ENCODE data around the gene PAPPA2.
"Not testable (repeated sequence)": the region's sequence is repeated elsewhere in the genome, so short reads cannot be mapped to it uniquely, and the experiment has no call there.

Gene PAPPA2

DNA sequence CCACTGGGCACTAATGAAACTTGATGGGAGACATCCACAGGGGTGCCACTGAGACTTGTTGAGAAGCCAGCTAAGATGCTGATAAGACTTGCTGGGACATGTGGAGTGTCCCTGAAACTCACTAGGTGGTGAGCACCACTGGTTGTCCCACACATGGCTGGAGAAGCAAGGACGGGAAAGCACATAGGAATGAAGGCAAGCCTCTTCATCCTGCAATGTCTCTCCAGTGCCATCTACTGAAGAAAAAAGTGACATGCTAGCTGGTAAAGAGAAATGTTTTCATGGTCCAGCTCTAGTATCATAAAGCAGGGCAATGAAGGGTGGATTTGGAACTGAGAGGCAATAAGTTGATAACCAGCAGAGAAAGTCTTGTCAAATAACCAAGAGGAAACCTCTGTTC is 283.0 kb downstream of the PAPPA2 start:
- in situ Hi-C loops (cut with HindIII; ENCODE audit: low sequenced_read_pairs) = no loop called here

- in situ Hi-C loops (cut with HindIII; ENCODE audit: low sequenced_read_pairs) = no loop called here
These were observed 289.5 kb downstream of the PAPPA2 start for GRCh38 chr1:176752505-176752904.

DNA sequence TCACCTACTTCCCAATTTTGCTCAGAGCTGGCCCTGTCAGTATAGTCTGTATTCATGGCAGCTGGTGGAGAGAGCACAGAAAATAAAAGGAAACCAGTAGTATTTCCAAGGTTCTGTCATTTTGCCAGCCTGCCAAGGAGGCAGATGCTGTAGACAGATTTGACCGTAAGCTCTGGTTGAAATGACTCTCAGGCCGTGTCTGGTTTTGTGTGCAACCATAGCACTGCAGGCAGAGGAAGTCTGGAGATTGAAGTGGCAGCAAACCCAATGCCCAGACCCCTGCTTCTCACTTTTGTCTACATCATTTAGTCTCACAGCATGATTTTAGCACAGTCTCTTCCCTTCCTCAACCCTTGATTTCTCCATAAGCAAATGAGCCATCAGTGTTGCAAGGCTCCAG is 291.7 kb downstream of the PAPPA2 start:
- in situ Hi-C loops (cut with HindIII; ENCODE audit: low sequenced_read_pairs) = no loop called here

DNA sequence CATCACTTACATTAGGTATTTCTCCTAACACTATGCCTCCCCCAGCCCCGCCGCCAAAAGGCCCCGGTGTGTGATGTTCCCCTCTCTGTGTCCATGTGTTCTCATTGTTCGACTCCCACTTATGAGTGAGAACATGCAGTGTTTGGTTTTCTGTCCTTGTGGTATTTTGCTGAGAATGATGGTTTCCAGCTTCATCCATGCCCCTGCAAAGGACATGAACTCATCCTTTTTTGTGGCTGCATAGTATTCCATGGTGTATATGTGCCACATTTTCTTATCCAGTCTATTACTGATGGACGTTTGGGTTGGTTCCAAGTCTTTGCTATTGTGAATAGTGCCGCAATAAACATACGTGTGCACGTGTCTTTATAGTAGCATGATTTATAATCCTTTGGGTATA is 293.8 kb downstream of the PAPPA2 start:
- in situ Hi-C loops (cut with HindIII; ENCODE audit: low sequenced_read_pairs) = not testable (repeated sequence)

GRCh38 chr1:176765608-176766007 is 302.6 kb downstream of the PAPPA2 start:
- in situ Hi-C loops (cut with HindIII; ENCODE audit: low sequenced_read_pairs) = no loop called here

- in situ Hi-C loops (cut with HindIII; ENCODE audit: low sequenced_read_pairs) = no loop called here
These were observed 303.8 kb downstream of the PAPPA2 start for GRCh38 chr1:176766779-176767178.

- in situ Hi-C loops (cut with HindIII; ENCODE audit: low sequenced_read_pairs) = no loop called here
These were observed 304.8 kb downstream of the PAPPA2 start for GRCh38 chr1:176767714-176768136.

DNA sequence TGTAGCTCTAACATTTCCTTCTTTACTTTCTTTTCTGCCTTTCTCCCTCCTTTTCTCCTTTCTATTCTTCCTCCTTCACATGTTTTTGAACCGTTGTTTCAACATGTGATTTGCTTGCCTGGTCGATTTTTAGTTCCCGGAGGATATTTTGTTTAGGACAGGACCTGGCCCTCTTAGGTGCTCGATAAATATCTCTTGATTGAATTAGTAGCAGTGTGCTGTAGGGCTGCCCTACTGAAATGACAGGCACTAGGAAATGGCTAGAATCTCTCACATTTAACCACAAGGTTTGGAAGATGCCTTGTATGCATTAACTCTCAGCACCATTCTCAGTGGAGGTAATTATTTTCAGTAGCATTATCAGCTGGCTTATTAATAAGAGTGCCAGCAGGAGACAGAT is 305.6 kb downstream of the PAPPA2 start:
- in situ Hi-C loops (cut with HindIII; ENCODE audit: low sequenced_read_pairs) = no loop called here

GRCh38 chr1:176770066-176770465 is 307.1 kb downstream of the PAPPA2 start:
- in situ Hi-C loops (cut with HindIII; ENCODE audit: low sequenced_read_pairs) = no loop called here

DNA sequence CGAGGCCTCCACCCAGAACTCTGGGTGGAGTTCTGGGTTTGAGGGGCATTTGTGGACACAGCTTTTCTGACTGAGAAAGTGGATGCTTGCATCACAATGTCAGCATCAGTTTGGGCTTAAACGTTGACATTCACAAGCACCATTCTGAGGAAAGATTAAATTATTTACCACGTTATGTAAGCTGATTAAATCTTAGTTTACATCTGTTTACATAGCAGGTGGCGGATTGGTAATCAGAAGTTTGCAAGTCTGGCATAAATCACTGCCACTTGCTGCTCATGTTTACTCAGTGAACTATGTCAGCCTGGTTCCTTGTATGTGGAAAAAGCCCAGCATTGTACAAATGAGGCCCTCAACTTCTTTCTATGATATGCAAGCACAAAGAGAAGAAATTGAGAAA is 310.1 kb downstream of the PAPPA2 start:
- in situ Hi-C loops (cut with HindIII; ENCODE audit: low sequenced_read_pairs) = no loop called here

GRCh38 chr1:176774224-176774623 is 311.2 kb downstream of the PAPPA2 start:
- in situ Hi-C loops (cut with HindIII; ENCODE audit: low sequenced_read_pairs) = no loop called here

DNA sequence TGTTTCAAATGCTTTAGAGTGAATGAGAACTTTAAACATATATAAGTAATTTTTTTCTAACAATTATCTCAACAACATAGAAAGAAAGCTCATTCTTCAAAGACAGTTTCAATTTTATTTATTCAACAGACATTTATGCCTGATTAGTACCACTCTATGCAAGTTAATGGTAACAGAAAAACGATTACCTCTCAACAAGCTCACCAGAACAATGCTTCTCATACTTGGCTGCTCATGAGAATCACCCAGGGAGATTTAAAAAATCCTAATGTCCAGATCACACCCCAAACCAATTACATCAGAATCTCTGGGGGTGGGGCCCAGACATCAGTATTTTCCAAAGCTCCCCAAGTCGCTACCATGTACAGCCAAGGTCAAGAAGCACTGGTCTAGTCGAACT is 312.4 kb downstream of the PAPPA2 start:
- in situ Hi-C loops (cut with HindIII; ENCODE audit: low sequenced_read_pairs) = no loop called here

GRCh38 chr1:176775996-176776395 is 313.0 kb downstream of the PAPPA2 start:
- in situ Hi-C loops (cut with HindIII; ENCODE audit: low sequenced_read_pairs) = no loop called here

DNA sequence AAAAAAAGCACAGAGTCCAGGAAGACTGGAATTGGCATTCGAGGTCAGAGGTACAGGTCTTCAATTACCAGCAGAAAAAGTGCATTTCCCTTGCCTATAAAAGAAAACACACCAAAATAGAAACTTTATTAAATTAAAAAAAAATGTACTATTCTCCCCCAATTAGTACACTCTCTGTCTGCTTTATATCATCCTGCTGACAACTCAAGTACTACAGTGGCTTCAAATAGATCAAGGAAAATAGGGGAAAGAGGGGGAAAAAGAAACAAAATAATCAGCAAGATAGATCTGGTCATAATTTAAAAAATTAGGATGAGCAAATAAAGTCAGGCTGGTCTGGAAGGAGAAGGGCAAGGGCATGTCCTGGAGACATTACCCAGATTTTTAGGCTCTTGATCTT is 315.1 kb downstream of the PAPPA2 start:
- in situ Hi-C loops (cut with HindIII; ENCODE audit: low sequenced_read_pairs) = no loop called here

DNA sequence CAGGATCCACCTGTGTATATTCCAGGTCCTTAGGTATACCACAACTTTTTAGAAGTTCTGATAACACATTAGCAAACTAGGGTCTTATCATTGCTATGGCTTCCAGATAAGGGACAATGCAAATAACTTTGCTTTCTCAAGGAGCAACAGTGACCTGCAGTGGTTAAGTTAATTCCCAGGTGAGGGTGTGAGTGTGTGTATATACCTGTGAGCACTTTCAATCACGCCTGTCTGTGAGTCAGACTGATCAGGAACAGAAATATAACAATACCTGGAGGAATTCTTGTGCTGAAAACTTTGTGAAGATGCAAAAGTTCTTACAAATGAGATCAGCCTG is 317.0 kb downstream of the PAPPA2 start:
- in situ Hi-C loops (cut with HindIII; ENCODE audit: low sequenced_read_pairs) = no loop called here

GRCh38 chr1:176783309-176783708 is 320.3 kb downstream of the PAPPA2 start:
- in situ Hi-C loops (cut with HindIII; ENCODE audit: low sequenced_read_pairs) = no loop called here

- in situ Hi-C loops (cut with HindIII; ENCODE audit: low sequenced_read_pairs) = no loop called here
These were observed 322.1 kb downstream of the PAPPA2 start for GRCh38 chr1:176785056-176785455.

DNA sequence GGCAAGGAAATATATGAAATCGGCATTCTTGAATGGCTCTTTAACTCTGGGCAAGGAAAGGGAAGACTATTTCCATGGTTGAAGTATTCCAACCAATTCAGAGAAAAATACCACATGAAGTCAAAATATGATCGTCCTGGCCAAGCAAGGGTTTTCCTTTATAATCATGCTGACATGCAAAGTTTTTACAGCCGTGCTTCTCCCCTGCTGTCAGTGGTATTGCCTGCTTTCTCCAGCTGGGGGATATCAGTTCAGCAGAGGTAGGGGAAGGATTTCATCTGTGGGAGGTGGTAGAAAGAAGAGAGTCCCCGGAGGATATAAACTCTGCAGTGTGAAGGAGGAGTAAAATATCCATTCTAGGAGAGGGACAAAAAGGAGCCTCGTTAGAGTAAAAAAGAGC is 322.8 kb downstream of the PAPPA2 start:
- in situ Hi-C loops (cut with HindIII; ENCODE audit: low sequenced_read_pairs) = no loop called here

GRCh38 chr1:176786274-176786673 is 323.3 kb downstream of the PAPPA2 start:
- in situ Hi-C loops (cut with HindIII; ENCODE audit: low sequenced_read_pairs) = no loop called here

DNA sequence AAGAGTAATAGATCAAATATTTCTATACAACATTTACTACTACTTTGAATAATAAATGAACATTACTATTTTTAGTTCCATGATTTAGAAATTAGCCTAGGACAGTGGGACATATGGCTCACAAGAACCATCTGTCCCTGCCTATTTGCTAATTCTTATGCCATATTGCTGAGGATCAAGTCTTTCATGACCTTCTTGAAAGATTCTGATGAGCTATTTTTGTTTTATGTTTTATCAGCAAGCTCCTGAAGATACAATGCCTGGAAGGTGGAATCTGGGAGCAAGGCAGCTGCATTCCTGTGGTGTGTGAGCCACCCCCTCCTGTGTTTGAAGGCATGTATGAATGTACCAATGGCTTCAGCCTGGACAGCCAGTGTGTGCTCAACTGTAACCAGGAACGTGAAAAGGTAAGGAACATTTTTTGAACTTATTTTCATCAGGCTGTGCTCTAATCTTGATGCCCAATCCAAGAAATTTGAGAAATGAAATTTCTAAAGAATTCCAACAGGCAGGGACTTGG is 326.7 kb downstream of the PAPPA2 start:
- in situ Hi-C loops (cut with HindIII; ENCODE audit: low sequenced_read_pairs) = no loop called here

DNA sequence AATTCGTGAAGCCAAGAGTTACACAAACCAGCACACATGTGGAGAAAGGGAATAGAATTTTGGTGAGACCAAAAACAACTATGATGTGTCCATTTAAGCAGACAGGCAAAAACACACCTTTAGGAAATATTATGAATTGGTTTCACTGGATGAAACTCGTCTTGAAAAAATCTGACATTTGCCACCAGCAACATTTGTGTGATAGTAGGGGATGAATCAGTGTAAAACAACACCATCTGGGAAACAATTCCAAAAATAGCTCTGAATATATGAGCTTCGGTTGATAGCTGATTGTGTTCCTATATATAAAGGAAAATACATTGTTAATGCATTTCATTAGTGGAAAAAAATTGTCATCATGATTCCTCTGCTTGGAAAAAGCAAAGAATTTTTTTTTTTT is 327.8 kb downstream of the PAPPA2 start:
- in situ Hi-C loops (cut with HindIII; ENCODE audit: low sequenced_read_pairs) = no loop called here

DNA sequence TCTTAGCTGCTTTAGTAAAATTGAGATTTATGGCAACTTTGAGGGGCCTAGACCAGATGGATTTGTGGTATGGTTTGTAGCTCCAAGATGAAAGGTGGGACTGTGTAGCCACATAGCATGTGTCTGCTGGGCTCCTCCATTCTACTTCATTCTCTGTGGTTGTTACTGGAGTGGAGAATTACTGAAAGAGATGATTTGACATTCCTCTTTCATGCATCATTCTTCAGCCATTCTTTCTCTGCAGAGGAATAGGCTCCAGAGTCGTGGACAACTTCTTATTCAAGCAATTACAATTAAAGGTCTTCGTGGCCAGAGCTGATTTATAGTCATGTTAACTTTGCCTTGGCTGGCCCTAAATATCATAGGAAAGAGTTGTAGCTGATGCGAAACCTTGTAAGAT is 328.9 kb downstream of the PAPPA2 start:
- in situ Hi-C loops (cut with HindIII; ENCODE audit: low sequenced_read_pairs) = no loop called here

GRCh38 chr1:176794897-176795508 is 332.0 kb downstream of the PAPPA2 start:
- in situ Hi-C loops (cut with HindIII; ENCODE audit: low sequenced_read_pairs) = no loop called here
